Adrenal gland (tissue), 12 donors: Measurements from ENCODE around the gene CEACAM18. TPM values are rescaled to one million over a fixed set of nuclear protein-coding genes. Genes with fewer than 3 reads are reported as not detected.

Experiments
- DNase-seq, 7 donors: peaks; one replicate each; pipeline ENCODE4 v3.0.0-alpha.2; 2019 to 2020
- H3K27ac ChIP-seq, 5 donors: fragments of 200-600 bp; sonication (generic) in 4 of 5; 1 replicate in 3 of 5; 2 replicates in 2 of 5; pipeline versions ENCODE4 v1.5.1 to v1.8.0; 2016 to 2020; ENCODE audit warnings: mild to moderate bottlenecking in 1 of 5
- H3K27me3 ChIP-seq: fragments of 200-600 bp; 2 replicates; pipeline ENCODE4 v1.8.0; 2021
- H3K36me3 ChIP-seq, 2 donors: fragments of 200-600 bp; replicated peaks in 1 of 2; 1 replicate in 1 of 2; 2 replicates in 1 of 2; pipeline versions ENCODE4 v1.5.1 to v1.8.0; 2018 to 2022
- H3K4me1 ChIP-seq, 2 donors: fragments of 200-600 bp; replicated peaks in 1 of 2; 1 replicate in 1 of 2; 2 replicates in 1 of 2; pipeline versions ENCODE4 v1.5.1 to v1.8.0; 2018 to 2021
- H3K4me3 ChIP-seq, 4 donors: fragments of 200-600 bp; sonication (generic) in 3 of 4; one replicate each; pipeline ENCODE4 v1.5.1; 2016 to 2018
- H3K9me3 ChIP-seq, 3 donors: fragments of 200-600 bp; sonication (generic) in 1 of 3; replicated peaks in 1 of 3; 1 replicate in 2 of 3; 2 replicates in 1 of 3; pipeline versions ENCODE4 v1.5.1 to v1.8.0; 2016 to 2021
- CTCF ChIP-seq, 6 experiments: fragments of 450-650 bp in 4 of 6; fragments of 200-600 bp in 2 of 6; sonication (generic) in 1 of 6; IDR thresholded peaks; 1 replicate in 5 of 6; 2 replicates in 1 of 6; pipeline versions ENCODE4 v1.5.1 to v1.8.0; 2016 to 2021; ENCODE audit warnings: antibody characterized with exemption in 6 of 6, mild to moderate bottlenecking in 2 of 6, moderate library complexity in 1 of 6
- POLR2A ChIP-seq, 2 donors: fragments of 450-650 bp; IDR thresholded peaks; one replicate each; pipeline ENCODE4 v1.6.1; 2017; ENCODE audit warnings: antibody characterized with exemption in 2 of 2, mild to moderate bottlenecking in 2 of 2, moderate library complexity in 1 of 2
- WGBS, 4 donors: extraction: QIAGEN DNeasy Blood & Tissue Kit in 2 of 4; methylation state at CpG; one replicate each; pipeline versions ENCODE4 v1.1.5 to v1.1.7; 2013 to 2017; 5-methylcytosine and 5-hydroxymethylcytosine counted together
- intact Hi-C, 2 donors: fragments of 100-400 bp; cut with DNase I; formaldehyde crosslinking; loops; one replicate each; pipeline versions ENCODE4 v1.14.1 to v1.15.0; 2022 to 2023
- polyA plus RNA-seq, 3 donors: library from polyadenylated mRNA; stranded (reverse); fragments of 200-250 nt in 2 of 3; fragments of 350-450 nt in 1 of 3; fragmentation: Illumina TruSeq in 1 of 3; extraction: RNeasy Lipid Tissue Mini Kit (QIAGEN cat#74804) in 1 of 3; gene quantifications; one replicate each; pipeline ENCODE4 v1.2.3, GENCODE V29; 2013 to 2014
- total RNA-seq, 9 donors: library from RNA; depleted of rRNA in 4 of 9; stranded (reverse); fragments of >200 nt in 4 of 9; fragments of 120-200 nt in 1 of 9; fragmentation: NEBNext Ultra II Directional in 1 of 9; extraction: Animal tissue kit (Norgen Biotek cat#: 25700) in 1 of 9; gene quantifications; one replicate each; pipeline versions ENCODE4 v1.1.0 to v1.2.4, GENCODE V29; 2013 to 2023
- donor health status: healthy with polysubstance abuse.
- donor health status: Bipolar disorder and iron deficiency.
- donor health status: DM: yes; HTN: yes; CAD: no.
- donor health status: DM: no; HTN: no; CAD: no.
- donor health status: DM: no; HTN: no; CAD: no.
- donor health status: DM: yes; HTN: yes; CAD: no.

CEACAM18 gene
- total and polyA plus RNA-seq, 12 donors, result not detected

GRCh38 chr19:51471527-51471926 lies 6.8 kb upstream of the CEACAM18 start:
- Histone ChIP-seq H3K4me3 (no peak overlapping the region), H3K27ac (no peak overlapping the region), H3K36me3 (no peaks in the 10 kb centered on the region), H3K4me1 (no peaks in the 10 kb centered on the region), H3K9me3 (no peaks in the 10 kb centered on the region), H3K27me3 (no peaks in the 10 kb centered on the region)
- 63 to 73% (median 68%) methylated on average over 1 of the region's 1 CpG for WGBS, 4 donors
- intact Hi-C loops, result no loop called here
- no peak for DNase-seq
- TF ChIP-seq CTCF (IDR thresholded peaks at IDR 0.05), result no peak
- TF ChIP-seq POLR2A (IDR thresholded peaks at IDR 0.05), result no peak

DNA sequence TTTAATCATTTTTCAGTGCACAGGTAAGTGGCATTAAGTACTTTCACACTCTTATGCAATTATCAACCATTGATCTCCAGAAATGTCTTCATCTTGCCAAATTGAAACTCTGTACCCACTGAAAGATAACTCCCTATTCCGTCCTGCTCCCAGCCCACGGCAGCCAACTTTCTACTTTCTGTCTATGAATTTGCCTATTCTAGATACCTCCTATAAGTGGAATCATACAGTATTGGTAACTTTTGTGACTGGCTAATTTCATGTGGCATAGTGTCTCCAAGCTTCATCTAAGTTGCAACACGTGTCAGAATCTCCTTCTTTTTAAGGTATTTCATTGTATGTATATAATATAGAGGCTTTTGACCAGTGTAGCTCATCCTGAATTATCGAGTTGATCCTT lies 5.7 kb upstream of the CEACAM18 start:
- Histone ChIP-seq H3K27ac (no peak overlapping the region), H3K36me3 (no peaks in the 10 kb centered on the region), H3K27me3 (no peaks in the 10 kb centered on the region), H3K4me1 (no peaks in the 10 kb centered on the region), H3K4me3 (no peak overlapping the region), H3K9me3 (no peaks in the 10 kb centered on the region)
- intact Hi-C loops, result loop anchor here in 1 of 2 donors (2.0 kb wide), 1 partner anchor 184 kb away; no protein-coding TSS in a partner anchor
- WGBS, 4 donors, result 11 to 16% (median 13%) methylated on average over 4 of the region's 4 CpGs
- TF ChIP-seq CTCF (IDR thresholded peaks at IDR 0.05), result no peak
- no peak for TF ChIP-seq POLR2A (IDR thresholded peaks at IDR 0.05)
- no peak for DNase-seq

- peak; percentile 71 to 92 (median 79) for DNase-seq
- Histone ChIP-seq H3K4me3 (no peak overlapping the region), H3K27ac (no peak overlapping the region), H3K4me1 (no peaks in the 10 kb centered on the region), H3K36me3 (no peaks in the 10 kb centered on the region), H3K9me3 (no peaks in the 10 kb centered on the region), H3K27me3 (no peaks in the 10 kb centered on the region)
- TF ChIP-seq POLR2A (IDR thresholded peaks at IDR 0.05) (no peak), CTCF (IDR thresholded peaks at IDR 0.05) (peak; percentile 66 to 90 (median 80))
- WGBS, 4 donors, result 27 to 36% (median 30%) methylated on average over 7 of the region's 7 CpGs
- intact Hi-C loops, result loop anchor here in 1 of 2 donors (2.0 kb wide), 1 partner anchor 184 kb away; no protein-coding TSS in a partner anchor
Measured at GRCh38 chr19:51473009-51473707, 5.2 kb upstream of the CEACAM18 start.

DNA sequence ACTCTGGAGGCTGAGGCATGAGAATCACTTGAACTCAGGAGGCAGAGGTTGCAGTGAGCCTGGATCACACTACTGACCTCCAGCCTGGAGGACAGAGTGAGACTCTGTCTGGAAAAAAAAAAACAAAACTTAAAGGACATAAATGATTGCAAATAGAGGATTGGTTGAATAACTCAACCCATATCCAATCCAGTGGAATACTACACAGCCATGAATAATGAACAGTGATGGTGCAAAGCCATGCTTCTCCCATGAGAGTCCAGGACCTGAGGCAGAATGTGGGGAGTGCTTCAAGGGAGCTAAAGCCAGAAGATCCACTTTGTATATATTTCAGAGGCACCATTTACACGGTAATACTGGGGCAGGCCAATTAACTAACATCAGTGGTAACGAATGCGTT lies 2.2 kb upstream of the CEACAM18 start:
- Histone ChIP-seq H3K27me3 (peaks cover 10% of the 10 kb centered on the region), H3K4me3 (no peak overlapping the region), H3K36me3 (no peaks in the 10 kb centered on the region), H3K4me1 (no peaks in the 10 kb centered on the region), H3K9me3 (no peaks in the 10 kb centered on the region), H3K27ac (no peak overlapping the region)
- TF ChIP-seq POLR2A (IDR thresholded peaks at IDR 0.05) (no peak), CTCF (IDR thresholded peaks at IDR 0.05) (no peak)
- 85 to 91% (median 90%) methylated on average over 3 of the region's 3 CpGs for WGBS, 4 donors
- intact Hi-C loops, result no loop called here
- DNase-seq, result no peak
